Measurements from ENCODE around the gene SETD1B. TPM values are rescaled to one million over a fixed set of nuclear protein-coding genes. Genes with fewer than 3 reads are reported as not detected.

Gene SETD1B
- total RNA-seq, 1 experiment from 2014 or later: 23.8 TPM

GRCh38 chr12:121809712-121810116, 5.9 kb downstream of the SETD1B start:
- intact Hi-C loops (cut with micrococcal nuclease; ENCODE audit: unreplicated experiment): no loop called here
- H3K4me1 ChIP-seq (ENCODE audit: insufficient read depth, low read length, poor library complexity, severe bottlenecking): peaks cover 33% of the 10 kb centered on the region
- no TSS peak for BruUV-seq (replicated peaks)
- ChIA-PET CTCF (interaction anchor here (1.5 kb wide), 1 partner anchor 15 kb away, joined by 4 read pairs; no protein-coding TSS in a partner anchor), POLR2A (ENCODE audit: low non-redundant PET) (no interaction called here)
- H3K27me3 ChIP-seq (replicated peaks; ENCODE audit: insufficient read depth, low read depth, low read length, poor library complexity): no peaks in the 10 kb centered on the region
- H3K4me3 ChIP-seq (ENCODE audit: low read depth, low read length, poor library complexity, severe bottlenecking): no peak overlapping the region
- no peak for DNase-seq (ENCODE audit: low spot score)
- H3K9me3 ChIP-seq (ENCODE audit: low read depth, low read length, poor library complexity, severe bottlenecking): no peaks in the 10 kb centered on the region
- H3K27ac ChIP-seq (ENCODE audit: low read depth, low read length, poor library complexity, severe bottlenecking): no peak overlapping the region
- TF ChIP-seq CTCF (conservative IDR thresholded peaks at IDR 0.05; ENCODE audit: low read depth, low read length): no peak
- TF ChIP-seq EZH2 (IDR thresholded peaks at IDR 0.05; ENCODE audit: borderline replicate concordance, low read depth, low read length, poor library complexity, severe bottlenecking): no peak
- peaks cover 39% of the 10 kb centered on the region for H3K36me3 ChIP-seq (ENCODE audit: insufficient read depth, low read length, poor library complexity, severe bottlenecking)

DNA sequence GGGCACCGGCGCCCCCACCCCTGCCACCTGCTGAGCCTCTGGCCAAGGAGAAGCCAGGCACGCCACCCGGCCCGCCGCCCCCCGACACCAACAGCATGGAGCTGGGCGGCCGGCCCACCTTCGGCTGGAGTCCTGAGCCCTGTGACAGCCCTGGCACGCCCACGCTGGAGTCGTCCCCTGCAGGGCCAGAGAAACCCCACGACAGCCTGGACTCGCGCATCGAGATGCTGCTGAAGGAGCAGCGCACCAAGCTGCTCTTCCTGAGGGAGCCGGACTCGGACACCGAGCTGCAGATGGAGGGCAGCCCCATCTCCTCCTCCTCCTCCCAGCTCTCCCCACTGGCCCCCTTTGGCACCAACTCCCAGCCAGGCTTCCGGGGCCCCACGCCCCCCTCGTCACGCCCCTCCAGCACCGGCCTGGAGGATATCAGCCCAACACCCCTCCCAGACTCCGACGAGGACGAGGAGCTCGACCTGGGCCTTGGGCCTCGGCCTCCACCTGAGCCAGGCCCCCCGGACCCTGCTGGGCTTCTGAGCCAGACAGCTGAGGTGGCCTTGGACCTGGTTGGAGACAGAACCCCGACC, 6.5 kb downstream of the SETD1B start:
- Histone ChIP-seq H3K9me3 (ENCODE audit: low read depth, low read length, poor library complexity, severe bottlenecking) (no peaks in the 10 kb centered on the region), H3K4me1 (ENCODE audit: insufficient read depth, low read length, poor library complexity, severe bottlenecking) (peaks cover 33% of the 10 kb centered on the region), H3K27me3 (replicated peaks; ENCODE audit: insufficient read depth, low read depth, low read length, poor library complexity) (no peaks in the 10 kb centered on the region), H3K36me3 (ENCODE audit: insufficient read depth, low read length, poor library complexity, severe bottlenecking) (peaks cover 42% of the 10 kb centered on the region), H3K27ac (ENCODE audit: low read depth, low read length, poor library complexity, severe bottlenecking) (no peak overlapping the region), H3K4me3 (ENCODE audit: low read depth, low read length, poor library complexity, severe bottlenecking) (no peak overlapping the region)
- TF ChIP-seq EZH2 (IDR thresholded peaks at IDR 0.05; ENCODE audit: borderline replicate concordance, low read depth, low read length, poor library complexity, severe bottlenecking) (no peak), CTCF (conservative IDR thresholded peaks at IDR 0.05; ENCODE audit: low read depth, low read length) (no peak)
- DNase-seq (ENCODE audit: low spot score): no peak
- ChIA-PET POLR2A (ENCODE audit: low non-redundant PET) (interaction anchor here (0.6 to 1.6 kb wide), 3 partner anchors 7 to 124 kb away, joined by 3 to 7 read pairs (median 3); no protein-coding TSS in a partner anchor), CTCF (interaction anchor here (0.8 to 2.5 kb wide), 2 partner anchors 13 to 16 kb away, joined by 3 to 82 read pairs; partner anchors contain the start of gene RHOF)
- intact Hi-C loops (cut with micrococcal nuclease; ENCODE audit: unreplicated experiment): no loop called here
- BruUV-seq (replicated peaks): no TSS peak

GRCh38 chr12:121810833-121811433, 7.1 kb downstream of the SETD1B start:
- TF ChIP-seq CTCF (conservative IDR thresholded peaks at IDR 0.05; ENCODE audit: low read depth, low read length) (no peak), EZH2 (IDR thresholded peaks at IDR 0.05; ENCODE audit: borderline replicate concordance, low read depth, low read length, poor library complexity, severe bottlenecking) (no peak)
- peak overlapping the region; percentile 13 for H3K27ac ChIP-seq (ENCODE audit: low read depth, low read length, poor library complexity, severe bottlenecking)
- no peaks in the 10 kb centered on the region for H3K27me3 ChIP-seq (replicated peaks; ENCODE audit: insufficient read depth, low read depth, low read length, poor library complexity)
- no peak for DNase-seq (ENCODE audit: low spot score)
- peak overlapping the region; percentile 38 for H3K4me3 ChIP-seq (ENCODE audit: low read depth, low read length, poor library complexity, severe bottlenecking)
- CTCF ChIA-PET: interaction anchor here (0.5 to 2.5 kb wide), 5 partner anchors 13 to 111 kb away, joined by 3 to 82 read pairs (median 4); partner anchors contain the start of gene RHOF
- peaks cover 48% of the 10 kb centered on the region for H3K36me3 ChIP-seq (ENCODE audit: insufficient read depth, low read length, poor library complexity, severe bottlenecking)
- peaks cover 30% of the 10 kb centered on the region for H3K4me1 ChIP-seq (ENCODE audit: insufficient read depth, low read length, poor library complexity, severe bottlenecking)
- no TSS peak for BruUV-seq (replicated peaks)
- H3K9me3 ChIP-seq (ENCODE audit: low read depth, low read length, poor library complexity, severe bottlenecking): no peaks in the 10 kb centered on the region
- POLR2A ChIA-PET (ENCODE audit: low non-redundant PET): interaction anchor here (0.6 to 1.6 kb wide), 5 partner anchors 8 to 1156 kb away, joined by 3 to 7 read pairs (median 3); partner anchors contain the start of gene ABCB9
- intact Hi-C loops (cut with micrococcal nuclease; ENCODE audit: unreplicated experiment): no loop called here

All from A673 (cell line).